HepG2 (cell line): ENCODE results near the gene FBXO41. TPM values are rescaled to one million over a fixed set of nuclear protein-coding genes. Genes with fewer than 3 reads are reported as not detected.
A peak's percentile ranks its signal among the peaks of the same experiment; 100 is the strongest.

Experiments used
- CBX2 ChIP-seq, 2 experiments: fragments of 200-600 bp in 1 of 2; sonication (generic); formaldehyde crosslinking in 1 of 2; IDR thresholded peaks; 2 replicates each; pipeline versions ENCODE4 v1.7.0 to v1.8.1; 2018 to 2022; ENCODE audit warnings: low read depth in 2 of 2, low read length in 1 of 2, mild to moderate bottlenecking in 1 of 2, missing genetic modification reagents in 1 of 2
- CBX5 ChIP-seq: sonication (generic); formaldehyde crosslinking; IDR thresholded peaks from 2 replicates; pipeline ENCODE4 v1.4.0; 2020; ENCODE audit warnings: missing genetic modification reagents, borderline replicate concordance
- ELF1 ChIP-seq: sonication (generic); formaldehyde crosslinking; IDR thresholded peaks from 2 replicates; pipeline ENCODE4 v1.4.0; 2020; ENCODE audit warnings: missing genetic modification reagents
- ERF ChIP-seq: IDR thresholded peaks from 2 replicates; pipeline ENCODE4 v1.6.1; 2018; ENCODE audit warnings: missing biosample characterization, missing genetic modification reagents
- FOXK1 ChIP-seq: sonication (generic); formaldehyde crosslinking; IDR thresholded peaks from 2 replicates; pipeline ENCODE4 v1.4.0; 2020; ENCODE audit warnings: low read depth, missing genetic modification reagents, borderline replicate concordance
- GPN1 ChIP-seq: sonication (generic); formaldehyde crosslinking; IDR thresholded peaks from 2 replicates; pipeline ENCODE4 v1.5.1; 2020; ENCODE audit warnings: missing genetic modification reagents, borderline replicate concordance
- HMG20A ChIP-seq: IDR thresholded peaks from 2 replicates; pipeline ENCODE4 v1.6.1; 2016; ENCODE audit warnings: borderline replicate concordance
- IKZF4 ChIP-seq: sonication (generic); formaldehyde crosslinking; IDR thresholded peaks from 2 replicates; pipeline ENCODE4 v1.5.1; 2020; ENCODE audit warnings: borderline replicate concordance, mild to moderate bottlenecking, low read depth, missing genetic modification reagents; ENCODE audit errors: not compliant biosample characterization
- KAT7 ChIP-seq: IDR thresholded peaks from 2 replicates; pipeline ENCODE4 v1.6.1; 2018; ENCODE audit warnings: borderline replicate concordance, missing compliant biosample characterization
- POGZ ChIP-seq: sonication (generic); formaldehyde crosslinking; IDR thresholded peaks from 2 replicates; pipeline ENCODE4 v1.4.0; 2020; ENCODE audit warnings: mild to moderate bottlenecking, missing genetic modification reagents
- TARDBP ChIP-seq: sonication (generic); formaldehyde crosslinking; IDR thresholded peaks from 2 replicates; pipeline ENCODE4 v1.8.0; 2022; ENCODE audit warnings: mild to moderate bottlenecking, missing genetic modification reagents
- YEATS2 ChIP-seq: sonication (generic); formaldehyde crosslinking; IDR thresholded peaks from 2 replicates; pipeline ENCODE4 v1.4.0; 2020; ENCODE audit warnings: missing genetic modification reagents, borderline replicate concordance
- ZBTB1 ChIP-seq: sonication (generic); formaldehyde crosslinking; IDR thresholded peaks from 2 replicates; pipeline ENCODE4 v1.4.0; 2020; ENCODE audit warnings: missing genetic modification reagents, borderline replicate concordance
- ZBTB21 ChIP-seq: sonication (generic); formaldehyde crosslinking; IDR thresholded peaks from 2 replicates; pipeline ENCODE4 v1.4.0; 2020; ENCODE audit warnings: missing genetic modification reagents
- ZNF180 ChIP-seq: sonication (generic); formaldehyde crosslinking; IDR thresholded peaks from 2 replicates; pipeline ENCODE4 v1.4.0; 2020; ENCODE audit warnings: low read depth, missing genetic modification reagents, borderline replicate concordance
- ZNF232 ChIP-seq: sonication (generic); formaldehyde crosslinking; IDR thresholded peaks from 2 replicates; pipeline ENCODE4 v1.4.0; 2020; ENCODE audit warnings: missing genetic modification reagents, borderline replicate concordance
- ZNF274 ChIP-seq: sonication (generic); formaldehyde crosslinking; IDR thresholded peaks from 2 replicates; pipeline ENCODE4 v1.5.1; 2020; ENCODE audit warnings: mild to moderate bottlenecking, missing genetic modification reagents
- ZNF331 ChIP-seq: sonication (generic); formaldehyde crosslinking; IDR thresholded peaks from 2 replicates; pipeline ENCODE4 v1.4.0; 2020; ENCODE audit warnings: missing genetic modification reagents
- ZNF496 ChIP-seq: sonication (generic); formaldehyde crosslinking; IDR thresholded peaks from 2 replicates; pipeline ENCODE4 v1.8.1; 2023; ENCODE audit warnings: mild to moderate bottlenecking, moderate library complexity, missing genetic modification reagents; ENCODE audit not compliant: insufficient replicate concordance
- ZNF543 ChIP-seq: sonication (generic); formaldehyde crosslinking; IDR thresholded peaks from 2 replicates; pipeline ENCODE4 v1.4.0; 2020; ENCODE audit warnings: mild to moderate bottlenecking, missing genetic modification reagents
- ZNF878 ChIP-seq: sonication (generic); formaldehyde crosslinking; IDR thresholded peaks from 2 replicates; pipeline ENCODE4 v1.8.1; 2023; ENCODE audit warnings: mild to moderate bottlenecking, missing genetic modification reagents, moderate library complexity
- ZSCAN9 ChIP-seq: IDR thresholded peaks from 2 replicates; pipeline ENCODE4 v1.6.1; 2016; ENCODE audit warnings: borderline replicate concordance
- polyA plus RNA-seq, 8 experiments: library from polyadenylated mRNA; depleted of rRNA in 3 of 8; stranded (reverse) in 7 of 8; unstranded in 1 of 8; fragments of >200 nt; fragmentation: Illumina TruSeq in 4 of 8; extraction: Trizol in 4 of 8; gene quantifications; 2 replicates each; pipeline versions ENCODE4 v1.2.1 to v1.2.3, GENCODE V29; 2011 to 2016; ENCODE audit warnings: low read depth in 4 of 8, missing spikeins in 1 of 8, mixed read lengths in 1 of 8; ENCODE audit not compliant: insufficient read depth in 1 of 8
- total RNA-seq, 5 experiments: library from RNA; depleted of rRNA; stranded (reverse); fragments of >200 nt; fragmentation: Illumina TruSeq; extraction: Trizol; gene quantifications; 2 replicates each; pipeline ENCODE4 v1.2.3, GENCODE V29; 2016; ENCODE audit warnings: low read depth in 1 of 5
- TF ChIP-seq, protein P1 (sequence below): IDR thresholded peaks from 2 replicates; pipeline ENCODE4 v1.6.1; 2016; ENCODE audit warnings: low read depth, borderline replicate concordance
- TF ChIP-seq, protein P2 (sequence below): sonication (generic); formaldehyde crosslinking; IDR thresholded peaks from 2 replicates; pipeline ENCODE4 v1.4.0; 2020; ENCODE audit warnings: missing genetic modification reagents
- TF ChIP-seq, protein P3 (sequence below): sonication (generic); formaldehyde crosslinking; IDR thresholded peaks from 2 replicates; pipeline ENCODE4 v1.5.1; 2020; ENCODE audit warnings: missing genetic modification reagents, mild to moderate bottlenecking, borderline replicate concordance

The FBXO41 gene
- total and polyA plus RNA-seq, 2 of the 13 experiments (the other 11 are each of a cell fraction or from before 2014, with no cell fraction given) = 4.2 to 10.3 TPM

DNA sequence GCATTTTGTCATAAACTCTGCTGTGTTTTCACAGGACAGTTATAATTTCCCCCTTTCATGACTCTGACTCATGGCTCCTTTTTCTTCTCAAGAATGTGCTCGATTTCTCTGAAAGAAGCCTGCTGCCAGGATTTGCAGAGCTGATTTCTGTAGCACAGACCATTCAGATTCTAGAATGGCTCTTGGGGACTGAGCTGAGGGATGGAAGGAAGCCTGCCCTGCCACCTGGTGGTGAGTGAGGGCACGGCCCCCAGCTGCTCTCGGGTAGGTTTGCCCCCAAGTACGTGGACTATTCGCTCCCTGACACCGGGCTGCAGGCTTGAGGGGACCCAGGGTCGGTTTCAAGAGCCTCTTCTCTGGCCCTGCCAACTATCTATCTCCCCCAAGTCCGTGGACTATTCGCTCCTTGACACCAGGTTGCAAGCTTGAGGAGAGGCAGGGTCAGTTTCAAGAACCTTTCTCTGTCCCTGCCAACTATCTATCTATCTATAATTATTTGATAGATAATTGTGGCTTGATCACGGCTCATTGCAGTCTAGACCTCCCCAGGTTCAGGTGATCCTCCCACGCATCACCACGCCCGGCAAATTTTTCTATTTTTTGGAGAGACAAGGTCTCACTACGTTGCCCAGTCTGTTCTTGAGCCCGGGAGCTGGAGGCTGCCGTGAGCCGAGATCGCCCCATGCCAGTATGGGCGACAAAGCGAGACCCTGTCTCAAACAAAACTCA lies 71.7 kb downstream of the FBXO41 start (continued):
- TF ChIP-seq YEATS2 (CRISPR knock-in tag) (peak; percentile 53; the same call in 1 of the 2 replicates), CBX5 (peak; percentile 29; the same call in 1 of the 2 replicates), CBX2 (IDR thresholded peaks at IDR 0.05; ENCODE audit: low read depth, low read length) (no peak), CBX2 (CRISPR knock-in tag; IDR thresholded peaks at IDR 0.05; ENCODE audit: low read depth) (no peak), ZNF180 (CRISPR knock-in tag) (no peak), ZSCAN9 (CRISPR knock-in tag) (no peak), ZBTB1 (no peak), ZNF232 (no peak), ZNF543 (no peak; the same call in 1 of the 2 replicates), ELF1 (no peak), TARDBP (CRISPR knock-in tag) (no peak), GPN1 (CRISPR knock-in tag) (0 out of 2 replicates have a peak, but pooled peaks have one; percentile 15), POGZ (CRISPR knock-in tag) (no peak; the same call in 1 of the 2 replicates), ZNF331 (CRISPR knock-in tag) (peak; percentile 61), KAT7 (no peak), IKZF4 (CRISPR knock-in tag) (no peak), HMG20A (no peak), ZNF496 (CRISPR knock-in tag) (no peak), ZNF274 (0 out of 2 replicates have a peak, but pooled peaks have one; percentile 51), FOXK1 (CRISPR knock-in tag) (no peak), ERF (CRISPR knock-in tag) (0 out of 2 replicates have a peak, but pooled peaks have one; percentile 49), ZNF878 (CRISPR knock-in tag) (no peak), ZBTB21 (CRISPR knock-in tag) (no peak)
- TF ChIP-seq, protein P1, sequence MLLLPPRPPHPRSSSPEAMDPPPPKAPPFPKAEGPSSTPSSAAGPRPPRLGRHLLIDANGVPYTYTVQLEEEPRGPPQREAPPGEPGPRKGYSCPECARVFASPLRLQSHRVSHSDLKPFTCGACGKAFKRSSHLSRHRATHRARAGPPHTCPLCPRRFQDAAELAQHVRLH (CRISPR knock-in tag) = no peak
- TF ChIP-seq, protein P2, sequence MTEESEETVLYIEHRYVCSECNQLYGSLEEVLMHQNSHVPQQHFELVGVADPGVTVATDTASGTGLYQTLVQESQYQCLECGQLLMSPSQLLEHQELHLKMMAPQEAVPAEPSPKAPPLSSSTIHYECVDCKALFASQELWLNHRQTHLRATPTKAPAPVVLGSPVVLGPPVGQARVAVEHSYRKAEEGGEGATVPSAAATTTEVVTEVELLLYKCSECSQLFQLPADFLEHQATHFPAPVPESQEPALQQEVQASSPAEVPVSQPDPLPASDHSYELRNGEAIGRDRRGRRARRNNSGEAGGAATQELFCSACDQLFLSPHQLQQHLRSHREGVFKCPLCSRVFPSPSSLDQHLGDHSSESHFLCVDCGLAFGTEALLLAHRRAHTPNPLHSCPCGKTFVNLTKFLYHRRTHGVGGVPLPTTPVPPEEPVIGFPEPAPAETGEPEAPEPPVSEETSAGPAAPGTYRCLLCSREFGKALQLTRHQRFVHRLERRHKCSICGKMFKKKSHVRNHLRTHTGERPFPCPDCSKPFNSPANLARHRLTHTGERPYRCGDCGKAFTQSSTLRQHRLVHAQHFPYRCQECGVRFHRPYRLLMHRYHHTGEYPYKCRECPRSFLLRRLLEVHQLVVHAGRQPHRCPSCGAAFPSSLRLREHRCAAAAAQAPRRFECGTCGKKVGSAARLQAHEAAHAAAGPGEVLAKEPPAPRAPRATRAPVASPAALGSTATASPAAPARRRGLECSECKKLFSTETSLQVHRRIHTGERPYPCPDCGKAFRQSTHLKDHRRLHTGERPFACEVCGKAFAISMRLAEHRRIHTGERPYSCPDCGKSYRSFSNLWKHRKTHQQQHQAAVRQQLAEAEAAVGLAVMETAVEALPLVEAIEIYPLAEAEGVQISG = peak; percentile 71
- TF ChIP-seq, protein P3, sequence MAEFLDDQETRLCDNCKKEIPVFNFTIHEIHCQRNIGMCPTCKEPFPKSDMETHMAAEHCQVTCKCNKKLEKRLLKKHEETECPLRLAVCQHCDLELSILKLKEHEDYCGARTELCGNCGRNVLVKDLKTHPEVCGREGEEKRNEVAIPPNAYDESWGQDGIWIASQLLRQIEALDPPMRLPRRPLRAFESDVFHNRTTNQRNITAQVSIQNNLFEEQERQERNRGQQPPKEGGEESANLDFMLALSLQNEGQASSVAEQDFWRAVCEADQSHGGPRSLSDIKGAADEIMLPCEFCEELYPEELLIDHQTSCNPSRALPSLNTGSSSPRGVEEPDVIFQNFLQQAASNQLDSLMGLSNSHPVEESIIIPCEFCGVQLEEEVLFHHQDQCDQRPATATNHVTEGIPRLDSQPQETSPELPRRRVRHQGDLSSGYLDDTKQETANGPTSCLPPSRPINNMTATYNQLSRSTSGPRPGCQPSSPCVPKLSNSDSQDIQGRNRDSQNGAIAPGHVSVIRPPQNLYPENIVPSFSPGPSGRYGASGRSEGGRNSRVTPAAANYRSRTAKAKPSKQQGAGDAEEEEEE (CRISPR knock-in tag) = no peak
